Heart left ventricle (tissue), 16 donors: Measurements from ENCODE around the gene GYG2. TPM values are rescaled to one million over a fixed set of nuclear protein-coding genes. Genes with fewer than 3 reads are reported as not detected.
"Not testable (repeated sequence)": the region's sequence is repeated elsewhere in the genome, so short reads cannot be mapped to it uniquely, and the experiment has no call there.

Experiments used
- ATAC-seq, 4 donors: fragments of 200-7000 bp; cut with Tn5 transposase; one replicate each; pipeline ENCODE4 v1.9.1; 2020 to 2022; ENCODE audit warnings: moderate library complexity in 4 of 4, mild to moderate bottlenecking in 3 of 4, moderate number of reproducible peaks in 1 of 4
- DNase-seq, 5 donors: peaks; one replicate each; pipeline ENCODE4 v3.0.0-alpha.2; 2020
- H3K27ac ChIP-seq, 12 donors: fragments of 200-600 bp; sonication (generic) in 4 of 12; one replicate each; pipeline versions ENCODE4 v1.5.0 to v1.8.0; 2016 to 2022; ENCODE audit warnings: mild to moderate bottlenecking in 2 of 12
- H3K27me3 ChIP-seq, 9 donors: fragments of 200-600 bp; sonication (generic) in 2 of 9; one replicate each; pipeline versions ENCODE4 v1.5.1 to v1.8.0; 2016 to 2022; ENCODE audit warnings: mild to moderate bottlenecking in 3 of 9
- H3K36me3 ChIP-seq, 9 donors: fragments of 200-600 bp; sonication (generic) in 2 of 9; one replicate each; pipeline versions ENCODE4 v1.5.0 to v1.8.0; 2018 to 2022; ENCODE audit warnings: mild to moderate bottlenecking in 2 of 9
- H3K4me1 ChIP-seq, 12 donors: fragments of 200-600 bp; sonication (generic) in 4 of 12; one replicate each; pipeline versions ENCODE4 v1.5.0 to v1.8.0; 2016 to 2022; ENCODE audit warnings: mild to moderate bottlenecking in 3 of 12
- H3K4me3 ChIP-seq, 12 donors: fragments of 200-600 bp; sonication (generic) in 4 of 12; one replicate each; pipeline versions ENCODE4 v1.5.0 to v1.8.0; 2017 to 2022; ENCODE audit warnings: mild to moderate bottlenecking in 9 of 12, moderate library complexity in 4 of 12
- H3K9me3 ChIP-seq, 12 donors: fragments of 200-600 bp; sonication (generic) in 4 of 12; one replicate each; pipeline versions ENCODE4 v1.5.0 to v1.8.0; 2016 to 2022; ENCODE audit warnings: mild to moderate bottlenecking in 1 of 12
- CTCF ChIP-seq, 12 donors: fragments of 200-600 bp; sonication (generic) in 4 of 12; IDR thresholded peaks; one replicate each; pipeline versions ENCODE4 v1.5.0 to v1.8.0; 2018 to 2022; ENCODE audit warnings: antibody characterized with exemption in 12 of 12, mild to moderate bottlenecking in 5 of 12
- POLR2A ChIP-seq, 2 donors: fragments of 450-650 bp; IDR thresholded peaks; one replicate each; pipeline ENCODE4 v1.6.1; 2017; ENCODE audit warnings: antibody characterized with exemption in 2 of 2, mild to moderate bottlenecking in 2 of 2, moderate library complexity in 2 of 2
- WGBS, 4 donors: extraction: QIAGEN DNeasy Blood & Tissue Kit in 2 of 4; methylation state at CpG; one replicate each; pipeline versions ENCODE4 v1.1.5 to v1.1.7; 2013 to 2018; 5-methylcytosine and 5-hydroxymethylcytosine counted together
- intact Hi-C, 10 donors: fragments of 100-400 bp; cut with DNase I; formaldehyde crosslinking; loops; one replicate each; pipeline versions ENCODE4 v1.11.1 to v1.14.2; 2022
- polyA plus RNA-seq, 2 donors: library from polyadenylated mRNA; stranded (reverse); fragments of 200-250 nt; gene quantifications; one replicate each; pipeline ENCODE4 v1.2.3, GENCODE V29; 2013
- total RNA-seq, 9 donors: library from RNA; depleted of rRNA in 2 of 9; stranded (reverse); fragments of >200 nt in 2 of 9; fragmentation: NEBNext Ultra II Directional in 3 of 9; extraction: Animal tissue kit (Norgen Biotek cat#: 25700) in 3 of 9; gene quantifications; one replicate each; pipeline versions ENCODE4 v1.1.0 to v1.2.4, GENCODE V29; 2016 to 2023
- donor health status: ischemic (EF 13 %, LVEDD 7.1; RV severe dilation, severe dysfunction).
- donor health status: healthy with polysubstance abuse.
- donor health status: DM: no; HTN: yes; CAD: no.
- donor health status: DM: no; HTN: no; CAD: no.
- donor health status: ischemic (EF 25% LVEDD 6.9; RV normal size, moderate dysfunction).
- donor health status: ischemic (EF 25% LVEDD 5.7; RV mildly dilated, moderate dysfunction).
- donor health status: healthy.
- donor health status: DM: yes; HTN: yes; CAD: no.
- donor health status: ischemic (EF 35%, LVEDD 5.7; RV mildly dilated, moderate dysfunction).
- donor health status: nonischemic (EF 11% LVEDD 7.7; RV severe dilation, severe dysfunction).
- donor health status: DM: yes; HTN: yes; CAD: no.
- donor health status: PGD.
- donor health status: ischemic (EF 29% LVEDD 5.4; RV normal size, mild dysfunction).
- donor health status: nonischemic (EF 23%, LVEDD 6.1; RV moderate dilation, normal function).

The GYG2 gene
- total and polyA plus RNA-seq, 11 donors = 0.38 to 13.2 (median 1.00) TPM

GRCh38 chrX:2892816-2893215 lies 64.1 kb downstream of the GYG2 start:
- Histone ChIP-seq H3K27ac (no peak overlapping the region), H3K9me3 (no peaks in the 10 kb centered on the region), H3K36me3 (no peaks in the 10 kb centered on the region), H3K27me3 (no peaks in the 10 kb centered on the region), H3K4me3 (no peak overlapping the region), H3K4me1 (peaks cover 0 to 22% (median 0%) of the 10 kb centered on the region in 12 donors)
- TF ChIP-seq POLR2A (IDR thresholded peaks at IDR 0.05) (no peak), CTCF (IDR thresholded peaks at IDR 0.05) (no peak)
- WGBS, 4 donors = 93 to 96% (median 95%) methylated on average over 5 of the region's 5 CpGs
- ATAC-seq (no peak), DNase-seq (no peak)
- intact Hi-C loops = loop anchor here in 1 of 10 donors (5.0 kb wide), 1 partner anchor 121 kb away; no protein-coding TSS in a partner anchor

- Histone ChIP-seq H3K36me3 (no peaks in the 10 kb centered on the region), H3K4me1 (peaks cover 0 to 22% (median 0%) of the 10 kb centered on the region in 12 donors), H3K27me3 (peaks cover 0 to 4% (median 0%) of the 10 kb centered on the region in 9 donors), H3K4me3 (no peak overlapping the region), H3K9me3 (no peaks in the 10 kb centered on the region), H3K27ac (no peak overlapping the region)
- no peak for DNase-seq
- no peak for TF ChIP-seq POLR2A (IDR thresholded peaks at IDR 0.05)
- TF ChIP-seq CTCF (IDR thresholded peaks at IDR 0.05) = no peak
- intact Hi-C loops = loop anchor here in 1 of 10 donors (5.0 kb wide), 1 partner anchor 123 kb away; no protein-coding TSS in a partner anchor
- WGBS, 4 donors = 10 to 50% (median 44%) methylated on average over 6 to 9 of the region's 9 CpGs
- ATAC-seq = peak in 1 of 4 donors; percentile 59
Observed at GRCh38 chrX:2894885-2895292, 66.2 kb downstream of the GYG2 start.

- ATAC-seq = no peak
- WGBS, 4 donors = 59 to 84% (median 74%) methylated on average over 10 to 12 of the region's 12 CpGs
- H3K36me3 ChIP-seq = no peaks in the 10 kb centered on the region
Observed at GRCh38 chrX:2897311-2897689, 68.6 kb downstream of the GYG2 start.

DNA sequence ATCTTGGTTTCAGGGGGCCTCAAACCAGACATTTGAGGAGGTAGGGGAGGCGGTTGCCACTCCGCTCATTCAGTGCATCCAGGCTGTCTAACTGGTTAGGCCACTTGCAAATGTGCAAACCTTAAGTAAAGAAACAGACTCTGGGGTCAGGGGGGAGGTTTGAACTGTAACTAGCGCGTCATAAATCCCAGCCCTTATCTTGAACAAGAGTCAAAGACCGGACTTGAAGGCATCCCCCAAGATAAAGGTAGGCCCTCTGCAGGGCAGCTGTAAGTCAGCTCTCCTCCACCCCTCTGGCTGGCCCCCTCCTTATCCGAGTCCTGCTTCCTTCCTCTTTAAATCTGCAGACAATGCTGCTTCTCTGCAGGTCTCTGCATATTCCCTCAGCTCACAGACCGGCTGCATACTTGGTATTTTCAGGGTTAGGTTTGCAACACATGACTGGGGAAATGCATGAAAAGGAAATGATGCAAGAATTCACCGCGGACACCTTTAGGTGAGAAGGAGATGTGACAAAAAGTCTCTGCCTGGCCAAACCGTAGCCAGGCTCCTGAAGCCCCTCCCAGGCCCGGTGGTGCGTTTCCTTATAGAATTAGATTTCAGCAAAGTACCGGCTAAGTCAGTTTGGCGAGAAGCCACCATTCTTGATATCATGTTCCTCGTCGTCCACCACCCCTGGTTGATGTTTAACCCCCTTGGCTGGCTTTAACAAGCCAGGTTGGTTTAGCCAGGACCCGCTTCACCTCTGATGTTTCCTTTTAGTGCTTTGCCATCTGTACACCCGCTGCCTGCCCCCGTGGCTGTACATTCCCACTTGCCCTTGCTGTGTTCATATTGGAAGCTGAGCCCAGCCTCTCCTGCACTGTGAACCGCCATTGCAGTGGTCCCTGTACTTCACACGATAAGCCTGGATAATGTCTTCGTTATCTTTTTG lies 69.2 kb downstream of the GYG2 start:
- Histone ChIP-seq H3K4me3 (peak overlapping the region in 1 of 12 donors; percentile 21), H3K4me1 (peaks cover 0 to 22% (median 0%) of the 10 kb centered on the region in 12 donors)
- 14 to 18% (median 16%) methylated on average over 22 of the region's 22 CpGs for WGBS, 4 donors
- peak in 2 of 4 donors; percentile 29 to 50 for ATAC-seq
- H3K27me3 ChIP-seq, H3K36me3 ChIP-seq, H3K27ac ChIP-seq, intact Hi-C loops, DNase-seq, H3K9me3 ChIP-seq: not testable (repeated sequence)

More at GRCh38 chrX:2897311-2897689, 68.6 kb downstream of the GYG2 start:
- Histone ChIP-seq H3K4me1 (peaks cover 0 to 22% (median 0%) of the 10 kb centered on the region in 12 donors), H3K9me3 (no peaks in the 10 kb centered on the region), H3K27me3 (peaks cover 0 to 4% (median 0%) of the 10 kb centered on the region in 9 donors), H3K4me3 (no peak overlapping the region), H3K27ac (no peak overlapping the region)
- intact Hi-C loops = no loop called here
- no peak for TF ChIP-seq POLR2A (IDR thresholded peaks at IDR 0.05)
- no peak for TF ChIP-seq CTCF (IDR thresholded peaks at IDR 0.05)
- DNase-seq = no peak
